ENCODE data around the gene APEX2. TPM values are rescaled to one million over a fixed set of nuclear protein-coding genes. Genes with fewer than 3 reads are reported as not detected.

APEX2 gene, protein sequence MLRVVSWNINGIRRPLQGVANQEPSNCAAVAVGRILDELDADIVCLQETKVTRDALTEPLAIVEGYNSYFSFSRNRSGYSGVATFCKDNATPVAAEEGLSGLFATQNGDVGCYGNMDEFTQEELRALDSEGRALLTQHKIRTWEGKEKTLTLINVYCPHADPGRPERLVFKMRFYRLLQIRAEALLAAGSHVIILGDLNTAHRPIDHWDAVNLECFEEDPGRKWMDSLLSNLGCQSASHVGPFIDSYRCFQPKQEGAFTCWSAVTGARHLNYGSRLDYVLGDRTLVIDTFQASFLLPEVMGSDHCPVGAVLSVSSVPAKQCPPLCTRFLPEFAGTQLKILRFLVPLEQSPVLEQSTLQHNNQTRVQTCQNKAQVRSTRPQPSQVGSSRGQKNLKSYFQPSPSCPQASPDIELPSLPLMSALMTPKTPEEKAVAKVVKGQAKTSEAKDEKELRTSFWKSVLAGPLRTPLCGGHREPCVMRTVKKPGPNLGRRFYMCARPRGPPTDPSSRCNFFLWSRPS
- 15.0 and 20.1 TPM in 2 replicates for total RNA-seq (2014; rRNA removed; shearing (Covaris generic))
- 9.6 and 10.0 TPM in 2 replicates for polyA plus RNA-seq (2016; fragmentation: Nextera tagmentation; extraction: Ambion mirVana)
- long read RNA-seq, transcript APEX2-201 (6 exons, 3,245 nt), result major isoform, 13 of 14 reads
- long read RNA-seq, partial matches to known transcripts, result 0 of 14 reads
- long read RNA-seq, other reads (novel, unspliced or antisense), result 1 of 14 reads

DNA sequence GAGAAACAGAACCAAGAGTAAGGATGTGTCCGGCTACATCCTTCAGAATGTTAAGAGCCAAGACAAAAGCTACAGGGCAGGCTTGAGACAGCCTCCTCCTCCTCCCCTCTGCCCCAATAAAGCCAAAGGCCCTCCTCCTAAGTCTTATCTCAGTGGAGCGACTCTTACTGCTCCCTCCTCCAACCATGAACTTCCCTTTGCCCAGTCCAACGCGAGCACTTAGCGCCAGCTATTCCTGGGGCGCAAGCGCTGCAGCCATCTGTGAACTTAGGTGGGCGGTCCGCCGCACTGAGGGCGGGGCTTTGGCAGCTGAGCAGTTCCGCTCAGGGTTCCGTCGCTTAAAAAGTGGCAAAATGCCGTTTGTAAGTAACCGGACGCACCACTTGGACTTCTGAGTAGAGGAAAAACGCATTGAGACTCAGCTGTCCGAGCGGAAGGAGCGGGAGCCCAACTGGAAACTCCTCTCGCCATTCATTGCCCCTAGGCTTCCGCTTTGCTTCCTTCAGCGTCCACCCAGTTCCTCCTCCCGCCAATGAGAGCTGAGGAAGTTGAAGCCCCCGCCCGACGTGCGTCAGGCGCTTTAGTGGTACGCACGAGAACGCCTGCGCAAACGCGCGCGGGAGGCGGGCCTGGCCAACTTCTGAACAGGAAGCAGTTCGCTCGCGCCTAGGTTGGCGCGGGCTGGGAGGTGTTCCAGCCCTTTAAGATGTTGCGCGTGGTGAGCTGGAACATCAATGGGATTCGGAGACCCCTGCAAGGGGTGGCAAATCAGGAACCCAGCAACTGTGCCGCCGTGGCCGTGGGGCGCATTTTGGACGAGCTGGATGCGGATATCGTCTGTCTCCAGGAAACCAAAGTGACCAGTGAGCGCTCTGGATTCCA lies at the start of gene APEX2:
TSS of gene APEX2 (plus strand) at position 647 of the 882 bp plus-strand sequence. CDS start at position 707, 60 bp downstream.
- peak; percentile 55 for TF ChIP-seq POLR2AphosphoS5 (IDR thresholded peaks at IDR 0.05; ENCODE audit: low read depth)
- TF ChIP-seq, protein P1, sequence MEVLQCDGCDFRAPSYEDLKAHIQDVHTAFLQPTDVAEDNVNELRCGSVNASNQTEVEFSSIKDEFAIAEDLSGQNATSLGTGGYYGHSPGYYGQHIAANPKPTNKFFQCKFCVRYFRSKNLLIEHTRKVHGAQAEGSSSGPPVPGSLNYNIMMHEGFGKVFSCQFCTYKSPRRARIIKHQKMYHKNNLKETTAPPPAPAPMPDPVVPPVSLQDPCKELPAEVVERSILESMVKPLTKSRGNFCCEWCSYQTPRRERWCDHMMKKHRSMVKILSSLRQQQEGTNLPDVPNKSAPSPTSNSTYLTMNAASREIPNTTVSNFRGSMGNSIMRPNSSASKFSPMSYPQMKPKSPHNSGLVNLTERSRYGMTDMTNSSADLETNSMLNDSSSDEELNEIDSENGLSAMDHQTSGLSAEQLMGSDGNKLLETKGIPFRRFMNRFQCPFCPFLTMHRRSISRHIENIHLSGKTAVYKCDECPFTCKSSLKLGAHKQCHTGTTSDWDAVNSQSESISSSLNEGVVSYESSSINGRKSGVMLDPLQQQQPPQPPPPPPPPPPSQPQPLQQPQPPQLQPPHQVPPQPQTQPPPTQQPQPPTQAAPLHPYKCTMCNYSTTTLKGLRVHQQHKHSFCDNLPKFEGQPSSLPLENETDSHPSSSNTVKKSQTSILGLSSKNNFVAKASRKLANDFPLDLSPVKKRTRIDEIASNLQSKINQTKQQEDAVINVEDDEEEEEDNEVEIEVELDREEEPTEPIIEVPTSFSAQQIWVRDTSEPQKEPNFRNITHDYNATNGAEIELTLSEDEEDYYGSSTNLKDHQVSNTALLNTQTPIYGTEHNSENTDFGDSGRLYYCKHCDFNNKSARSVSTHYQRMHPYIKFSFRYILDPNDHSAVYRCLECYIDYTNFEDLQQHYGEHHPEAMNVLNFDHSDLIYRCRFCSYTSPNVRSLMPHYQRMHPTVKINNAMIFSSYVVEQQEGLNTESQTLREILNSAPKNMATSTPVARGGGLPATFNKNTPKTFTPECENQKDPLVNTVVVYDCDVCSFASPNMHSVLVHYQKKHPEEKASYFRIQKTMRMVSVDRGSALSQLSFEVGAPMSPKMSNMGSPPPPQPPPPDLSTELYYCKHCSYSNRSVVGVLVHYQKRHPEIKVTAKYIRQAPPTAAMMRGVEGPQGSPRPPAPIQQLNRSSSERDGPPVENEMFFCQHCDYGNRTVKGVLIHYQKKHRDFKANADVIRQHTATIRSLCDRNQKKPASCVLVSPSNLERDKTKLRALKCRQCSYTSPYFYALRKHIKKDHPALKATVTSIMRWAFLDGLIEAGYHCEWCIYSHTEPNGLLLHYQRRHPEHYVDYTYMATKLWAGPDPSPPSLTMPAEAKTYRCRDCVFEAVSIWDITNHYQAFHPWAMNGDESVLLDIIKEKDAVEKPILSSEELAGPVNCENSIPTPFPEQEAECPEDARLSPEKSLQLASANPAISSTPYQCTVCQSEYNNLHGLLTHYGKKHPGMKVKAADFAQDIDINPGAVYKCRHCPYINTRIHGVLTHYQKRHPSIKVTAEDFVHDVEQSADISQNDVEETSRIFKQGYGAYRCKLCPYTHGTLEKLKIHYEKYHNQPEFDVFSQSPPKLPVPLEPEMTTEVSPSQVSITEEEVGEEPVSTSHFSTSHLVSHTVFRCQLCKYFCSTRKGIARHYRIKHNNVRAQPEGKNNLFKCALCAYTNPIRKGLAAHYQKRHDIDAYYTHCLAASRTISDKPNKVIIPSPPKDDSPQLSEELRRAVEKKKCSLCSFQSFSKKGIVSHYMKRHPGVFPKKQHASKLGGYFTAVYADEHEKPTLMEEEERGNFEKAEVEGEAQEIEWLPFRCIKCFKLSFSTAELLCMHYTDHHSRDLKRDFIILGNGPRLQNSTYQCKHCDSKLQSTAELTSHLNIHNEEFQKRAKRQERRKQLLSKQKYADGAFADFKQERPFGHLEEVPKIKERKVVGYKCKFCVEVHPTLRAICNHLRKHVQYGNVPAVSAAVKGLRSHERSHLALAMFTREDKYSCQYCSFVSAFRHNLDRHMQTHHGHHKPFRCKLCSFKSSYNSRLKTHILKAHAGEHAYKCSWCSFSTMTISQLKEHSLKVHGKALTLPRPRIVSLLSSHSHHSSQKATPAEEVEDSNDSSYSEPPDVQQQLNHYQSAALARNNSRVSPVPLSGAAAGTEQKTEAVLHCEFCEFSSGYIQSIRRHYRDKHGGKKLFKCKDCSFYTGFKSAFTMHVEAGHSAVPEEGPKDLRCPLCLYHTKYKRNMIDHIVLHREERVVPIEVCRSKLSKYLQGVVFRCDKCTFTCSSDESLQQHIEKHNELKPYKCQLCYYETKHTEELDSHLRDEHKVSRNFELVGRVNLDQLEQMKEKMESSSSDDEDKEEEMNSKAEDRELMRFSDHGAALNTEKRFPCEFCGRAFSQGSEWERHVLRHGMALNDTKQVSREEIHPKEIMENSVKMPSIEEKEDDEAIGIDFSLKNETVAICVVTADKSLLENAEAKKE (CRISPR knock-in tag; IDR thresholded peaks at IDR 0.05), result no peak
- TF ChIP-seq CREB1 (CRISPR knock-in tag; IDR thresholded peaks at IDR 0.05; ENCODE audit: low read depth), result peak; percentile 24; the same call in 1 of the 2 replicates
- Histone ChIP-seq H3K36me3 (ENCODE audit: insufficient read depth) (no peaks in the 10 kb centered on the region), H3K27me3 (ENCODE audit: insufficient read depth) (no peaks in the 10 kb centered on the region), H3K4me2 (peak within 1 kb of the TSS; percentile 78), H3K4me3 (peak within 1 kb of the TSS; percentile 53), H3K27ac (ENCODE audit: low read depth) (peak within 1 kb of the TSS; percentile 36; the same call in 1 of the 2 replicates), H2AFZ (no peak within 1 kb of the TSS), H4K20me1 (replicated peaks; ENCODE audit: insufficient read depth) (no peaks in the 10 kb centered on the region), H3K4me1 (ENCODE audit: insufficient read depth) (no peaks in the 10 kb centered on the region), H3K79me2 (replicated peaks; ENCODE audit: insufficient read depth) (peaks cover 13% of the 10 kb centered on the region), H3F3A (replicated peaks; ENCODE audit: low read depth) (no peaks in the 10 kb centered on the region), H3K9me2 (ENCODE audit: insufficient read depth) (no peaks in the 10 kb centered on the region)
- H3K4me1 Mint-ChIP-seq, result peaks cover 4% of the 10 kb centered on the region; the same call in 1 of the 3 replicates
- H3K9me3 Mint-ChIP-seq, result no peaks in the 10 kb centered on the region; the same call in 2 of the 3 replicates
- H3K27ac Mint-ChIP-seq, result peak within 1 kb of the TSS; percentile 89
- H3K36me3 Mint-ChIP-seq (ENCODE audit: low read depth), result peaks cover 30% of the 10 kb centered on the region
- ATAC-seq (peak; percentile 97), DNase-seq (ENCODE audit: low spot score) (peak; percentile 89)
- no peaks in the 10 kb centered on the region for H3K27me3 Mint-ChIP-seq (ENCODE audit: insufficient read depth, low read depth, poor library complexity)
- peak within 1 kb of the TSS; percentile 95 for H3K4me3 Mint-ChIP-seq

Data from GM23338 (cell line).